ENCODE results near the gene MIAT. TPM values are rescaled to one million over a fixed set of nuclear protein-coding genes. Genes with fewer than 3 reads are reported as not detected.

MIAT gene
- total RNA-seq, result 0.06 and 0.10 TPM in 2 replicates

GRCh38 chr22:26656891-26657851, at the start of gene MIAT:
MIAT (plus strand) TSS chr22:26657588.

DNA sequence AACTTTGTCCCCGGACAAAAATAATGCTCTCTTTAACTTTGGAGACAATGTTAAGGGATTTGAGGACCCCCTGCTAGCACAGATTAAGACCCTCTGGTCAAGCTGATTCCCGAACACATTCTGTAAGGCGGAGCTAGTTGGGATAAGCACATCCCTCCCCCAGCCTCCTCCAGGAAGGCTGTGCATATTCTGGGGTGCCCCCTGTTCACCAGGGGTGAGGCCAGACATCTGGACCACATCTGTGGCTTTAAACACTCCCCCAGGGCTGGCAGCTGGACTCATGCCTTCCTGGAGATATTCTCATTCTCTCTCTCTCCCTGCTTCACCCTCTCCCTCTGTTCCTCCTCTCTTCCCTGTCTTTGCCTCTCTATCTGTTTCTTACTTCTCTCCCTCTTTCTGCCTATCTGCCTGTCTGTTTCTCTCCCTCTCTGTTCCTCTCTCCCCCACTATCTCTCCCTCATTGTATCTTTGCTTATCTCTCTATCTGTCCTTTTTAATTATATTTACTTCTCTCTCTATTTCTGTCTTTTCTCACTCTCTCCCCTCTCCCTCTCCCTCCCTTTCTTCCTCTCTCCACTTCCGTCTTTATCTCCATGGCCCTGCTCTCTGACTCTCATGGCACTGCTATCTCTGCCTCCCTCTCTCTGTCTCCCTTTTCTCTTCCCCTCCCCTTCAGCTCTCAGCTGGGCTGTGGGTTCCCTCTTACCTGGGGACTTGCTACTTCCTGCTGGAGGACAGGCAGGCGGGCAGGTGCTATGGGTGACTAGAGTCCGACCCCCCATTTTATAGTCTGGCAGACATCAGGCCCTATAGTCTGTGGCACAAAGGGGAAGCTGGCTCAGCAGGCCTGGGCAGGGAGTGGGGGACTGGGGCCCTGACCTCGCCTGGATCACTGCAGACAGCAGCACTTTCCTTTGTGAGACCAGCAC, 39.9 kb upstream of the MIAT start, which contains the start of gene CRYBB1:
Gene CRYBB1, minus strand, starts transcription at position 757 of the 929 bp plus-strand sequence. CDS start 1,708 bp downstream, outside the sequence.

GRCh38 chr22:26621663-26622062, 35.7 kb upstream of the MIAT start, which contains the start of gene CRYBA4:
CRYBA4 (plus strand) TSS chr22:26621963; CDS start chr22:26622597, 634 bp downstream.

Other genes with a start within 250 kb of the MIAT start
- 1.2 and 2.9 TPM in 2 replicates for gene ASPHD2, start 228.3 kb upstream of the MIAT start, total RNA-seq
- gene HPS4, start 173.8 kb upstream of the MIAT start, total RNA-seq, result 17.1 and 24.1 TPM in 2 replicates
- 11.0 and 12.3 TPM in 2 replicates for gene SRRD, start 173.7 kb upstream of the MIAT start, total RNA-seq
- 16.2 and 18.7 TPM in 2 replicates for gene TFIP11, start 145.1 kb upstream of the MIAT start, total RNA-seq
- 20.3 and 21.0 TPM in 2 replicates for gene TPST2, start 67.5 kb upstream of the MIAT start, total RNA-seq
- not detected in 2 replicates for gene CRYBB1, start 39.6 kb upstream of the MIAT start, total RNA-seq
- not detected in 2 replicates for gene CRYBA4, start 35.6 kb upstream of the MIAT start, total RNA-seq